ENCODE results near the gene OPRM1.

DNA sequence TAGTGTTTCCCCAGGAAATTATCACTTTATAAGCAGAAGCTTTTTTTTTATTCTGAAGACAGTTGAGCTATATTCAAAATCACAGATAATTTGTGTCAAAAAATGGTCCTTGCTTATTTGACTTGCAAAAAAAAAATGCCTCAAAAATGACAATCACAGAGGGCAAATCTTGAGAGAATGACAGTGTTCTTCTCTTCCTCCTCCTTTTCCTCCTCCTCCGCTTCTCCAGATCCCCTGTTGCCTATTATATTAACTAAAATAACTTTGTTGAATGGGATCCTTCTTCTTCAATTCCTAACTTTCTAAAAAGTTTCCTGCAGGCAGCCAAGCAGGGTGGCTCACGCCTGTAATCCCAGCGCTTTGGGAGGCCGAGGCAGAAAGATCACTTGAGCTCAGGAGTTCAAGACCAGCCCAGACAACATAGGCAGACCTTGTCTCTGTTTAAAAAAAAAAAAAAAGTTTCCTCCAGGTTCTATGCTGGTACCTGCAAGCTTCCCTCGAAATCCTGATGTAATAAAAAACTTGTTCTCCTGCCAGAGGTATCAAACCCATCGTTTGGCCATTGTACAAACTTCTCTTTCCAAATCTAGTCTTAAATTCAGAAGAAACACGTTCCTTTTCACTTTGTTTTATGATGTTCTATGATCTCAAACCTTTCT lies 189.0 kb downstream of the OPRM1 start:
- TF ChIP-seq RAD21 (IDR thresholded peaks at IDR 0.05; ENCODE audit: low read depth) (no peak), EP300 (IDR thresholded peaks at IDR 0.05; ENCODE audit: borderline replicate concordance) (no peak), TAF1 (IDR thresholded peaks at IDR 0.05; ENCODE audit: low read depth) (no peak), YY1 (IDR thresholded peaks at IDR 0.05; ENCODE audit: low read depth) (no peak), NFIC (IDR thresholded peaks at IDR 0.05) (no peak), CEBPB (IDR thresholded peaks at IDR 0.05) (no peak), FOXM1 (IDR thresholded peaks at IDR 0.05; ENCODE audit: borderline replicate concordance, low read depth) (no peak), TEAD4 (IDR thresholded peaks at IDR 0.05) (no peak), CREB1 (IDR thresholded peaks at IDR 0.05; ENCODE audit: low read depth) (no peak), ZBTB7A (IDR thresholded peaks at IDR 0.05; ENCODE audit: low read depth) (no peak)
- TF ChIP-seq, protein P1, sequence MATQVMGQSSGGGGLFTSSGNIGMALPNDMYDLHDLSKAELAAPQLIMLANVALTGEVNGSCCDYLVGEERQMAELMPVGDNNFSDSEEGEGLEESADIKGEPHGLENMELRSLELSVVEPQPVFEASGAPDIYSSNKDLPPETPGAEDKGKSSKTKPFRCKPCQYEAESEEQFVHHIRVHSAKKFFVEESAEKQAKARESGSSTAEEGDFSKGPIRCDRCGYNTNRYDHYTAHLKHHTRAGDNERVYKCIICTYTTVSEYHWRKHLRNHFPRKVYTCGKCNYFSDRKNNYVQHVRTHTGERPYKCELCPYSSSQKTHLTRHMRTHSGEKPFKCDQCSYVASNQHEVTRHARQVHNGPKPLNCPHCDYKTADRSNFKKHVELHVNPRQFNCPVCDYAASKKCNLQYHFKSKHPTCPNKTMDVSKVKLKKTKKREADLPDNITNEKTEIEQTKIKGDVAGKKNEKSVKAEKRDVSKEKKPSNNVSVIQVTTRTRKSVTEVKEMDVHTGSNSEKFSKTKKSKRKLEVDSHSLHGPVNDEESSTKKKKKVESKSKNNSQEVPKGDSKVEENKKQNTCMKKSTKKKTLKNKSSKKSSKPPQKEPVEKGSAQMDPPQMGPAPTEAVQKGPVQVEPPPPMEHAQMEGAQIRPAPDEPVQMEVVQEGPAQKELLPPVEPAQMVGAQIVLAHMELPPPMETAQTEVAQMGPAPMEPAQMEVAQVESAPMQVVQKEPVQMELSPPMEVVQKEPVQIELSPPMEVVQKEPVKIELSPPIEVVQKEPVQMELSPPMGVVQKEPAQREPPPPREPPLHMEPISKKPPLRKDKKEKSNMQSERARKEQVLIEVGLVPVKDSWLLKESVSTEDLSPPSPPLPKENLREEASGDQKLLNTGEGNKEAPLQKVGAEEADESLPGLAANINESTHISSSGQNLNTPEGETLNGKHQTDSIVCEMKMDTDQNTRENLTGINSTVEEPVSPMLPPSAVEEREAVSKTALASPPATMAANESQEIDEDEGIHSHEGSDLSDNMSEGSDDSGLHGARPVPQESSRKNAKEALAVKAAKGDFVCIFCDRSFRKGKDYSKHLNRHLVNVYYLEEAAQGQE (IDR thresholded peaks at IDR 0.05; ENCODE audit: low read depth): no peak
- TF ChIP-seq, protein P2, sequence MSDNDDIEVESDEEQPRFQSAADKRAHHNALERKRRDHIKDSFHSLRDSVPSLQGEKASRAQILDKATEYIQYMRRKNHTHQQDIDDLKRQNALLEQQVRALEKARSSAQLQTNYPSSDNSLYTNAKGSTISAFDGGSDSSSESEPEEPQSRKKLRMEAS (IDR thresholded peaks at IDR 0.05): no peak
- TF ChIP-seq, protein P3, sequence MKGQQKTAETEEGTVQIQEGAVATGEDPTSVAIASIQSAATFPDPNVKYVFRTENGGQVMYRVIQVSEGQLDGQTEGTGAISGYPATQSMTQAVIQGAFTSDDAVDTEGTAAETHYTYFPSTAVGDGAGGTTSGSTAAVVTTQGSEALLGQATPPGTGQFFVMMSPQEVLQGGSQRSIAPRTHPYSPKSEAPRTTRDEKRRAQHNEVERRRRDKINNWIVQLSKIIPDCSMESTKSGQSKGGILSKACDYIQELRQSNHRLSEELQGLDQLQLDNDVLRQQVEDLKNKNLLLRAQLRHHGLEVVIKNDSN (IDR thresholded peaks at IDR 0.05): no peak

All from Ishikawa (cell line).